Astrocyte (in vitro differentiated cells and primary cell): ENCODE data around the gene CLNK.

Experiments
- CTCF ChIP-seq: IDR thresholded peaks from 2 replicates; pipeline ENCODE4 v1.5.1; 2011; ENCODE audit warnings: low read depth, mild to moderate bottlenecking, inconsistent platforms, low read length, moderate library complexity; ENCODE audit not compliant: insufficient read depth
- EZH2 ChIP-seq: IDR thresholded peaks from 2 replicates; pipeline ENCODE4 v1.6.1; 2012; ENCODE audit warnings: mild to moderate bottlenecking, low read length, inconsistent platforms; ENCODE audit not compliant: insufficient read depth

- TF ChIP-seq CTCF: no peak
- TF ChIP-seq EZH2: no peak
These were observed 10.7 kb downstream of the CLNK start for GRCh38 chr4:10673817-10674369.
